Measurements from ENCODE around the gene SEPHS1. TPM values are rescaled to one million over a fixed set of nuclear protein-coding genes. Genes with fewer than 3 reads are reported as not detected.
"Not testable (repeated sequence)": the region's sequence is repeated elsewhere in the genome, so short reads cannot be mapped to it uniquely, and the experiment has no call there.

Gene SEPHS1
- total and polyA plus RNA-seq, 7 experiments from 2014 or later, result 15.5 to 57.3 (median 29.7) TPM

- no peaks in the 10 kb centered on the region for H3K9me3 Mint-ChIP-seq
- H3K27me3 Mint-ChIP-seq, result no peaks in the 10 kb centered on the region
- H3K36me3 Mint-ChIP-seq, result peaks cover 2 to 41% (median 25%) of the 10 kb centered on the region in 5 donors
- no peak for DNase-seq
- H3K27ac Mint-ChIP-seq, result peak overlapping the region in 1 of 9 donors; percentile 83
- CTCF ChIA-PET, result interaction anchor here (0.8 kb wide), 1 partner anchor 60 kb away, joined by 3 read pairs; no protein-coding TSS in a partner anchor
- no peak overlapping the region for H3K4me3 Mint-ChIP-seq
- peaks cover 0 to 25% (median 0%) of the 10 kb centered on the region in 3 experiments for H3K36me3 ChIP-seq (ENCODE audit: control insufficient read depth in 2 of 3, insufficient read depth in 3 of 3, low read length in 3 of 3)
- H3K27me3 ChIP-seq (ENCODE audit: control insufficient read depth in 2 of 2, insufficient read depth in 2 of 2, low read length in 2 of 2), result no peaks in the 10 kb centered on the region
- no peak overlapping the region for H3K4me3 ChIP-seq (ENCODE audit: low read length)
- H3K9me3 ChIP-seq (ENCODE audit: control insufficient read depth in 2 of 3, low read length in 3 of 3), result no peaks in the 10 kb centered on the region
- H3K4me1 Mint-ChIP-seq, result peaks cover 0 to 9% (median 0%) of the 10 kb centered on the region in 7 donors
- H3K27ac ChIP-seq (ENCODE audit: low read depth, low read length), result no peak overlapping the region
- POLR2A ChIA-PET, result interaction anchor here (0.7 kb wide), 1 partner anchor 12 kb away, joined by 3 read pairs; no protein-coding TSS in a partner anchor
- no peaks in the 10 kb centered on the region for H3K4me1 ChIP-seq (ENCODE audit: control insufficient read depth in 2 of 2, insufficient read depth in 2 of 2, low read length in 2 of 2)
- ATAC-seq, result no peak
- intact Hi-C loops (cut with micrococcal nuclease), result no loop called here
Measured at GRCh38 chr10:13291821-13292773, 56.0 kb downstream of the SEPHS1 start.

DNA sequence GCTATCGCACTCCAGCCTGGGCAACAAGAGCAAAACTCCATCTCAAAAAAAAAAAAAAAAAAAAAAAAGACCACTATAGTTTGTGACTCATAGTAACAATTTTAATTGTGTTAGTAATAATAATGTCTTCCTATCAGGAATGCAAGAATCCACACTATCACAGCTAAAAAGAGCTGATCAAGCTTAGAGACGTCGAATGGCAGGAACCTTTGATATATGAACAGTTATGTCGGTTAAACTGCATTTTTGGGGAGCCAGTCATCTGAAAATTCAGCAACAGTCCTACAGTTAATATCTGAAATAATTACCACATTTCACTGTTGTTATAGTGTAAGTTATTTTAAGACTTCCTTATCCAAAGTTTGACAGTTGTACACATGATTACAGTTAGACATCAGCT, 57.0 kb downstream of the SEPHS1 start:
- POLR2A ChIA-PET, result no interaction called here
- Mint-ChIP-seq H3K36me3 (peaks cover 2 to 43% (median 25%) of the 10 kb centered on the region in 5 donors), H3K4me3 (no peak overlapping the region), H3K4me1 (peaks cover 0 to 9% (median 0%) of the 10 kb centered on the region in 7 donors), H3K27me3 (no peaks in the 10 kb centered on the region), H3K9me3 (no peaks in the 10 kb centered on the region), H3K27ac (no peak overlapping the region)
- intact Hi-C loops (cut with micrococcal nuclease), result no loop called here
- peaks cover 0 to 25% (median 0%) of the 10 kb centered on the region in 3 experiments for H3K36me3 ChIP-seq (ENCODE audit: control insufficient read depth in 2 of 3, insufficient read depth in 3 of 3, low read length in 3 of 3)
- CTCF ChIA-PET, result no interaction called here
- H3K4me1 ChIP-seq (ENCODE audit: control insufficient read depth in 2 of 2, insufficient read depth in 2 of 2, low read length in 2 of 2), result no peaks in the 10 kb centered on the region
- no peaks in the 10 kb centered on the region for H3K9me3 ChIP-seq (ENCODE audit: control insufficient read depth in 2 of 3, low read length in 3 of 3)
- no peaks in the 10 kb centered on the region for H3K27me3 ChIP-seq (ENCODE audit: control insufficient read depth in 2 of 2, insufficient read depth in 2 of 2, low read length in 2 of 2)
- no peak overlapping the region for H3K4me3 ChIP-seq (ENCODE audit: low read length)
- H3K27ac ChIP-seq (ENCODE audit: low read depth, low read length), result no peak overlapping the region
- ATAC-seq, result no peak
- no peak for DNase-seq

GRCh38 chr10:13284050-13284449, 64.0 kb downstream of the SEPHS1 start:
- Mint-ChIP-seq H3K36me3 (peaks cover 5 to 40% (median 20%) of the 10 kb centered on the region in 5 donors), H3K27ac (no peak overlapping the region), H3K27me3 (no peaks in the 10 kb centered on the region), H3K4me3 (no peak overlapping the region), H3K4me1 (peaks cover 0 to 6% (median 0%) of the 10 kb centered on the region in 7 donors), H3K9me3 (peaks cover 0 to 2% (median 0%) of the 10 kb centered on the region in 11 donors)
- POLR2A ChIA-PET, result interaction anchor here (0.7 kb wide), 1 partner anchor 36 kb away, joined by 3 read pairs; no protein-coding TSS in a partner anchor
- Histone ChIP-seq H3K4me3 (ENCODE audit: low read length) (no peak overlapping the region), H3K27me3 (ENCODE audit: control insufficient read depth in 2 of 2, insufficient read depth in 2 of 2, low read length in 2 of 2) (no peaks in the 10 kb centered on the region), H3K27ac (ENCODE audit: low read depth, low read length) (no peak overlapping the region), H3K36me3 (ENCODE audit: control insufficient read depth in 2 of 3, insufficient read depth in 3 of 3, low read length in 3 of 3) (peaks cover 0 to 21% (median 0%) of the 10 kb centered on the region in 3 experiments), H3K9me3 (ENCODE audit: control insufficient read depth in 2 of 3, low read length in 3 of 3) (no peaks in the 10 kb centered on the region), H3K4me1 (ENCODE audit: control insufficient read depth in 2 of 2, insufficient read depth in 2 of 2, low read length in 2 of 2) (no peaks in the 10 kb centered on the region)
- DNase-seq (no peak), ATAC-seq (no peak)
- CTCF ChIA-PET, result no interaction called here
- intact Hi-C loops (cut with micrococcal nuclease), result no loop called here

DNA sequence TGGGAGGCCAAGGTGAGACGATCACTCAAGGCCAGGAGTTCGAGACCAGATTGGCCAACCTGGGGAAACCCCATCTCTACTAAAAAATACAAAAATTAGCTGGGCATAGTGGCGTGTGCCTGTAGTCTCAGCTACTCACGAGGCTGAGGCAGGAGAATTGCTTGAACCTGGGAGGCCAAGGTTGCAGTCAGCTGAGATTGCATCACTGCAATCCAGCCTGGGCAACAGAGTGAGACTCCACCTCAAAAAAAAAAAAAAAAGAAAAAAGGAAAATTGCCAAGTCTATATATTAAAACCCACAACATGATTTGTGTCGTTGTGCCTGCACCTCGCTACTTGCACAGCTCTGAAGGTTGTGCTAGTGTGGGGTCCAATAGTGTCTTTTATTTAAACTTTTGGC, 65.7 kb downstream of the SEPHS1 start:
- POLR2A ChIA-PET; H3K4me3 Mint-ChIP-seq; H3K4me3 ChIP-seq (ENCODE audit: low read length); H3K9me3 Mint-ChIP-seq; H3K36me3 ChIP-seq (ENCODE audit: control insufficient read depth in 2 of 3, insufficient read depth in 3 of 3, low read length in 3 of 3); H3K27ac ChIP-seq (ENCODE audit: low read depth, low read length); DNase-seq; H3K9me3 ChIP-seq (ENCODE audit: control insufficient read depth in 2 of 3, low read length in 3 of 3); H3K27ac Mint-ChIP-seq; H3K27me3 ChIP-seq (ENCODE audit: control insufficient read depth in 2 of 2, insufficient read depth in 2 of 2, low read length in 2 of 2); ATAC-seq; H3K4me1 ChIP-seq (ENCODE audit: control insufficient read depth in 2 of 2, insufficient read depth in 2 of 2, low read length in 2 of 2); intact Hi-C loops (cut with micrococcal nuclease); H3K4me1 Mint-ChIP-seq; H3K27me3 Mint-ChIP-seq: not testable (repeated sequence)
- CTCF ChIA-PET, result interaction anchor here (0.6 kb wide), 1 partner anchor 61 kb away, joined by 3 read pairs; no protein-coding TSS in a partner anchor
- peaks cover 2 to 24% (median 11%) of the 10 kb centered on the region in 5 donors for H3K36me3 Mint-ChIP-seq

DNA sequence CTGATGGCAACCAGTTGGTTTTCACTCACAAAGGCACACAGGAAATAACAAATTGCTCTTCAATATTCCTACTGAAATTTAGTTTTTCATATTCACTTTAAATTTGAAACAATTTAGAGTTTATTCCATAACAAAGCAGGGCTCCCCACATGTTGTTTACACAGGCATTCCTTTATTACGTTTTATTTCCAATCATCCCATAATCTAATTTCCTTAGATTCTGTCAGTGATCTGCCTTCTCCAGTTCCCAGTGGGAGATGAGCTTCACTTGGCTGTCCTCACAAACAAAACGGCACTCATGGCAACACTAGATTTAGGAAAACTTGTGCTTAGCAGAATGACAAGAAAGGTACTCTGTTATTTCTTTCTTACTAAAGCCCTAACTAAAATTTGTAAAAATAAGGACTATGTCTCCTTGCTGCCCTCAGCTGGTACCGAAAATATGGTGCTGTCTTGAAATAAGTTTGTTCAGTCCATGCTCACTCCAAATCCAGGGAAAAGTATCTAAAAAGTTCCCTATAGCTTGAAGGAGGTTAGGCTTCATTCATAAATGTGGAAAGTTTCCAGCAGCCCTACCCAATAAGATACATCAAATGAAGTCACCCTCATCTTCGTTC, 71.2 kb downstream of the SEPHS1 start:
- no peak for DNase-seq
- H3K27me3 ChIP-seq (ENCODE audit: control insufficient read depth in 2 of 2, insufficient read depth in 2 of 2, low read length in 2 of 2), result no peaks in the 10 kb centered on the region
- intact Hi-C loops (cut with micrococcal nuclease), result loop anchor here in 1 of 2 donors (1.0 kb wide), 1 partner anchor 25 kb away; no protein-coding TSS in a partner anchor
- H3K27ac ChIP-seq (ENCODE audit: low read depth, low read length), result no peak overlapping the region
- no peaks in the 10 kb centered on the region for H3K27me3 Mint-ChIP-seq
- POLR2A ChIA-PET, result no interaction called here
- H3K36me3 Mint-ChIP-seq, result peaks cover 0 to 22% (median 9%) of the 10 kb centered on the region in 5 donors
- H3K4me3 Mint-ChIP-seq, result no peak overlapping the region
- H3K4me3 ChIP-seq (ENCODE audit: low read length), result no peak overlapping the region
- peak overlapping the region in 2 of 9 donors; percentile 22 to 51 for H3K27ac Mint-ChIP-seq
- CTCF ChIA-PET, result no interaction called here
- H3K4me1 Mint-ChIP-seq, result peaks cover 0 to 2% (median 0%) of the 10 kb centered on the region in 7 donors
- no peaks in the 10 kb centered on the region for H3K9me3 Mint-ChIP-seq
- no peaks in the 10 kb centered on the region for H3K9me3 ChIP-seq (ENCODE audit: control insufficient read depth in 2 of 3, low read length in 3 of 3)
- no peak for ATAC-seq
- H3K36me3 ChIP-seq (ENCODE audit: control insufficient read depth in 2 of 3, insufficient read depth in 3 of 3, low read length in 3 of 3), result peaks cover 0 to 9% (median 0%) of the 10 kb centered on the region in 3 experiments
- H3K4me1 ChIP-seq (ENCODE audit: control insufficient read depth in 2 of 2, insufficient read depth in 2 of 2, low read length in 2 of 2), result no peaks in the 10 kb centered on the region

DNA sequence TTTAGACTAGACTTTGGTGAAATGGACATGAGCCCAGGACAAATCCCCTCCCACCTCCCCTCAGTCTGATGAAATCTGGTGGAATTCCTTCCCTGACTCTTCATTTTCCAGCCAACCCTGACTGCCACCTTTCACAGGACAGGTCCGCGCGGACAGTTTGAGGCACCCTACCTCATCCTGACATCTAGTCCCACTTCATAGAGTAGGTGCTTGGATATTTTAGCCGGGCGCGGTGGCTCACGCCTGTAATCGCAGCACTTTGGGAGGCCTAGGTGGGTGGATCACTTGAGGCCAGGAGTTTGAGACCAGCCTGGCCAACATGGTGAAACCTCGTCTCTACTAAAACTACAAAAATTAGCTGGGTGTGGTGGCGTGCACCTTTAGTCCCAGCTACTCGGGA, 71.9 kb downstream of the SEPHS1 start:
- H3K4me1 Mint-ChIP-seq, CTCF ChIA-PET: not testable (repeated sequence)

More for the DNA sequence above, 71.9 kb downstream of the SEPHS1 start:
- H3K9me3 ChIP-seq (ENCODE audit: control insufficient read depth in 2 of 3, low read length in 3 of 3); H3K36me3 ChIP-seq (ENCODE audit: control insufficient read depth in 2 of 3, insufficient read depth in 3 of 3, low read length in 3 of 3); H3K4me3 ChIP-seq (ENCODE audit: low read length); H3K27me3 Mint-ChIP-seq; H3K9me3 Mint-ChIP-seq; H3K27ac Mint-ChIP-seq; H3K4me3 Mint-ChIP-seq; H3K27me3 ChIP-seq (ENCODE audit: control insufficient read depth in 2 of 2, insufficient read depth in 2 of 2, low read length in 2 of 2); H3K4me1 ChIP-seq (ENCODE audit: control insufficient read depth in 2 of 2, insufficient read depth in 2 of 2, low read length in 2 of 2); DNase-seq; POLR2A ChIA-PET; H3K27ac ChIP-seq (ENCODE audit: low read depth, low read length); ATAC-seq: not testable (repeated sequence)
- peaks cover 0 to 14% (median 8%) of the 10 kb centered on the region in 5 donors for H3K36me3 Mint-ChIP-seq
- intact Hi-C loops (cut with micrococcal nuclease), result loop anchor here in 1 of 2 donors (1.0 kb wide), 1 partner anchor 26 kb away; no protein-coding TSS in a partner anchor

Measured in naive thymus-derived CD4-positive, alpha-beta T cell (primary cell).